GM19463 (cell line): ENCODE data around the gene POLA1.

Experiments
- ATAC-seq: cut with Tn5 transposase; IDR thresholded peaks from one replicate; pipeline ENCODE4 v1.9.1; 2021; ENCODE audit warnings: mild to moderate bottlenecking, moderate library complexity; ENCODE audit not compliant: unreplicated experiment

POLA1 gene

GRCh38 chrX:24876530-24877287 lies 183.0 kb downstream of the POLA1 start:
- ATAC-seq: no peak

- ATAC-seq: no peak
These were observed 183.6 kb downstream of the POLA1 start for GRCh38 chrX:24877288-24877664.

- ATAC-seq: no peak
These were observed 184.3 kb downstream of the POLA1 start for GRCh38 chrX:24877854-24878650.

- no peak for ATAC-seq
These were observed 186.0 kb downstream of the POLA1 start for GRCh38 chrX:24879679-24880078.

GRCh38 chrX:24886916-24887315 lies 193.2 kb downstream of the POLA1 start:
- ATAC-seq: no peak

- peak; percentile 83 for ATAC-seq
These were observed 197.0 kb downstream of the POLA1 start for GRCh38 chrX:24890677-24891076.

- ATAC-seq: no peak
These were observed 205.7 kb downstream of the POLA1 start for GRCh38 chrX:24899391-24899790.

- no peak for ATAC-seq
These were observed 206.5 kb downstream of the POLA1 start for GRCh38 chrX:24900234-24900633.

- ATAC-seq: no peak
These were observed 209.1 kb downstream of the POLA1 start for GRCh38 chrX:24902806-24903205.

- no peak for ATAC-seq
These were observed 225.0 kb downstream of the POLA1 start for GRCh38 chrX:24918715-24919114.

GRCh38 chrX:24920769-24921168 lies 227.1 kb downstream of the POLA1 start:
- peak; percentile 62 for ATAC-seq

GRCh38 chrX:24925430-24925829 lies 231.7 kb downstream of the POLA1 start:
- ATAC-seq: no peak

GRCh38 chrX:24927372-24927771 lies 233.7 kb downstream of the POLA1 start:
- ATAC-seq: no peak

- ATAC-seq: no peak
These were observed 234.4 kb downstream of the POLA1 start for GRCh38 chrX:24928114-24928513.

- ATAC-seq: no peak
These were observed 240.6 kb downstream of the POLA1 start for GRCh38 chrX:24934279-24934678.

GRCh38 chrX:24945009-24945408 lies 251.3 kb downstream of the POLA1 start:
- no peak for ATAC-seq

- ATAC-seq: no peak
These were observed 252.7 kb downstream of the POLA1 start for GRCh38 chrX:24946369-24946768.

- ATAC-seq: no peak
These were observed 261.0 kb downstream of the POLA1 start for GRCh38 chrX:24954732-24955131.

- ATAC-seq: no peak
These were observed 261.7 kb downstream of the POLA1 start for GRCh38 chrX:24955372-24955930.

GRCh38 chrX:24956828-24957227 lies 263.1 kb downstream of the POLA1 start:
- ATAC-seq: no peak

- ATAC-seq: no peak
These were observed 268.1 kb downstream of the POLA1 start for GRCh38 chrX:24961809-24962208.

GRCh38 chrX:24963823-24964222 lies 270.1 kb downstream of the POLA1 start:
- ATAC-seq: no peak
